22Rv1 (cell line): ENCODE data around the gene COL6A3.

ENCODE experiments used
- CTCF ChIP-seq: fragments of 450-650 bp; IDR thresholded peaks from 2 replicates; pipeline ENCODE4 v1.5.1; 2017; ENCODE audit warnings: mild to moderate bottlenecking
- ZFX ChIP-seq: fragments of 450-650 bp; IDR thresholded peaks from 2 replicates; pipeline ENCODE4 v1.6.1; 2017; ENCODE audit warnings: antibody characterized with exemption, borderline replicate concordance

- TF ChIP-seq CTCF (no peak), ZFX (no peak)
These were observed 25.9 kb downstream of the COL6A3 start for GRCh38 chr2:237388036-237388435.
